Karpas-422 (cell line): ENCODE data around the gene NADSYN1. TPM values are rescaled to one million over a fixed set of nuclear protein-coding genes. Genes with fewer than 3 reads are reported as not detected.
"Not testable (repeated sequence)": the region's sequence is repeated elsewhere in the genome, so short reads cannot be mapped to it uniquely, and the experiment has no call there.

Experiments
- DNase-seq: peaks from one replicate; pipeline ENCODE4 v3.0.0-alpha.2; 2015
- H2AFZ ChIP-seq: fragments of 200-600 bp; sonication (generic); 2 replicates; pipeline ENCODE4 v1.6.1; 2014; ENCODE audit warnings: antibody characterized with exemption, low read length, mixed read lengths
- H3K27ac ChIP-seq: fragments of 200-600 bp; sonication (generic); 2 replicates; pipeline ENCODE4 v1.5.1; 2014; ENCODE audit warnings: mild to moderate bottlenecking, low read length, moderate library complexity
- H3K27me3 ChIP-seq: fragments of 200-600 bp; sonication (generic); 2 replicates; pipeline ENCODE4 v1.6.1; 2014; ENCODE audit warnings: low read length, mixed read lengths
- H3K36me3 ChIP-seq: fragments of 200-600 bp; sonication (generic); 2 replicates; pipeline ENCODE4 v1.6.1; 2014; ENCODE audit warnings: low read length, mixed read lengths; ENCODE audit not compliant: insufficient read depth
- H3K4me1 ChIP-seq: fragments of 200-600 bp; sonication (generic); 2 replicates; pipeline ENCODE4 v1.6.1; 2014; ENCODE audit warnings: mild to moderate bottlenecking, low read length, mixed read lengths
- H3K4me2 ChIP-seq: fragments of 200-600 bp; sonication (generic); 2 replicates; pipeline ENCODE4 v1.6.1; 2014; ENCODE audit warnings: low read length, low read depth, mild to moderate bottlenecking; ENCODE audit not compliant: poor library complexity, severe bottlenecking
- H3K4me3 ChIP-seq: fragments of 200-600 bp; sonication (generic); 2 replicates; pipeline ENCODE4 v1.5.1; 2014; ENCODE audit warnings: mild to moderate bottlenecking, antibody characterized with exemption, low read length, mixed read lengths
- H3K79me2 ChIP-seq: fragments of 200-600 bp; sonication (generic); 2 replicates; pipeline ENCODE4 v1.6.1; 2014; ENCODE audit warnings: mild to moderate bottlenecking, low read length, mixed read lengths
- H3K9ac ChIP-seq: fragments of 200-600 bp; sonication (generic); 2 replicates; pipeline ENCODE4 v1.6.0; 2014; ENCODE audit warnings: low read length
- H3K9me2 ChIP-seq: fragments of 200-600 bp; sonication (generic), shearing (Covaris generic); replicated peaks from 2 replicates; pipeline ENCODE4 v1.6.0; 2014; ENCODE audit warnings: mild to moderate bottlenecking, low read length, moderate library complexity; ENCODE audit not compliant: insufficient read depth
- H3K9me3 ChIP-seq: fragments of 300-700, 200-600 bp; sonication (generic); 2 replicates; pipeline ENCODE4 v1.6.1; 2014; ENCODE audit warnings: low read length, mixed read lengths
- H4K20me1 ChIP-seq: fragments of 200-600 bp; sonication (generic); 2 replicates; pipeline ENCODE4 v1.6.1; 2014; ENCODE audit warnings: mild to moderate bottlenecking, antibody characterized with exemption, low read length, low read depth; ENCODE audit not compliant: insufficient read depth
- total RNA-seq: library from RNA; depleted of rRNA; stranded (reverse); fragments of >200 nt; shearing (Covaris generic); gene quantifications from 2 replicates; pipeline ENCODE4 v1.2.3, GENCODE V29; 2014; ENCODE audit warnings: low replicate concordance

The NADSYN1 gene
- total RNA-seq, 1 experiment from 2014 or later = 86.0 TPM

DNA sequence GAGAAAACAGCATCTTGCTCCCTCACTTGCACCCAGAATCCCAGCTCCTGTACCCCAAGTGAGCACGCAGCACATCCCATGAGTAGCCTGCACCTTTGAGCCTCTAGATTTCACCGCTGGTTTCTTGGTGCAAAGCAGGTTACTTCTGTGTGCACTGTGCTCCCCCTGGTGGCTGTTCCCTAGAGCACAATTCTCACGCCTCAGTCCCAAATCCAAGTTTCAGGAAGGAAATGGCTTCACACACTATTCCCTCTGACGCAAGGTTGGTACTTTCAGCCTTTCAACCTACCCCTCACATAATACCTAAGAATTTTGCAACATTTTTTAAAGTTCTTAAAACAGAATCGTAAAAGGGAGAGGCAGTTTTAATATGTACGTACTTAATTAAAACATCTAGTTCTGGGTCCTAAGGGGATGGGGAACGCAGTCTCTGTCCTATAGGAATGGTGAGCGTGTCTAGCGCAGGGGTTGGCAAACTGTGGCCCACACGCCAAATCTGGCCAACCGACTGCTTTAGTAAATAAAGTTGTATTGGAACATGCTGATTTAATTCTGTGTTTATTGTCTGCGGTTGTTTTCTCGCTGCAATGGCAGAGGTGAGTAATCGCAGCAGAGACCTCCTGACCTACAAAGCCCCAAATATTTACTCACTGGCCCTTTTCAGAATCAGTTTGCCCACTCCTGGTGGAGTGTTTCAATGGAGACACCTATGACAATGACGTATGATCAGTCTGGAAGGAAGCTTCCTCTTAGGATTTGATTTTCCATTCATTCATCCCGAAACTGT lies 32.4 kb upstream of the NADSYN1 start:
- peak; percentile 77 for DNase-seq
- Histone ChIP-seq H3K79me2 (no peaks in the 10 kb centered on the region), H3K9me3 (no peaks in the 10 kb centered on the region), H3K4me2 (no peak overlapping the region), H3K27me3 (peaks cover 5% of the 10 kb centered on the region; the same call in 1 of the 2 replicates), H3K9ac (no peak overlapping the region), H4K20me1 (no peaks in the 10 kb centered on the region), H3K36me3 (no peaks in the 10 kb centered on the region), H3K4me3 (no peak overlapping the region), H3K27ac (no peak overlapping the region), H2AFZ (no peak overlapping the region), H3K4me1 (no peaks in the 10 kb centered on the region), H3K9me2 (no peaks in the 10 kb centered on the region)

- Histone ChIP-seq H4K20me1 (no peaks in the 10 kb centered on the region), H3K9me2 (no peaks in the 10 kb centered on the region), H3K79me2 (no peaks in the 10 kb centered on the region), H3K27ac (no peak overlapping the region), H3K9ac (no peak overlapping the region), H3K4me3 (no peak overlapping the region), H3K36me3 (no peaks in the 10 kb centered on the region), H3K27me3 (peaks cover 5% of the 10 kb centered on the region; the same call in 1 of the 2 replicates), H2AFZ (no peak overlapping the region), H3K4me2 (no peak overlapping the region), H3K9me3 (no peaks in the 10 kb centered on the region), H3K4me1 (peaks cover 5% of the 10 kb centered on the region)
- no peak for DNase-seq
These were observed 31.5 kb upstream of the NADSYN1 start for GRCh38 chr11:71421392-71421950.

- not testable (repeated sequence) for DNase-seq, H3K9ac ChIP-seq, H3K9me3 ChIP-seq, H3K9me2 ChIP-seq, H3K4me2 ChIP-seq, H3K4me1 ChIP-seq, H3K27ac ChIP-seq, H3K27me3 ChIP-seq, H3K79me2 ChIP-seq, H2AFZ ChIP-seq, H3K4me3 ChIP-seq, H4K20me1 ChIP-seq, H3K36me3 ChIP-seq
These were observed 30.7 kb upstream of the NADSYN1 start for GRCh38 chr11:71422318-71422717.

GRCh38 chr11:71423181-71423790 lies 29.7 kb upstream of the NADSYN1 start:
- Histone ChIP-seq H3K4me3 (no peak overlapping the region), H4K20me1 (no peaks in the 10 kb centered on the region), H3K27me3 (peaks cover 9% of the 10 kb centered on the region; the same call in 1 of the 2 replicates), H3K9me3 (no peaks in the 10 kb centered on the region), H3K9me2 (no peaks in the 10 kb centered on the region), H3K79me2 (no peaks in the 10 kb centered on the region), H3K36me3 (no peaks in the 10 kb centered on the region), H3K9ac (no peak overlapping the region), H3K4me1 (peaks cover 7% of the 10 kb centered on the region), H3K27ac (no peak overlapping the region), H3K4me2 (no peak overlapping the region), H2AFZ (no peak overlapping the region)
- DNase-seq = no peak

- H3K36me3 ChIP-seq = no peaks in the 10 kb centered on the region
- no peak for DNase-seq
- H3K27me3 ChIP-seq = peaks cover 7% of the 10 kb centered on the region; the same call in 1 of the 2 replicates
- H4K20me1 ChIP-seq = no peaks in the 10 kb centered on the region
- H3K4me1 ChIP-seq = peaks cover 7% of the 10 kb centered on the region
- no peaks in the 10 kb centered on the region for H3K79me2 ChIP-seq
- no peak overlapping the region for H3K9ac ChIP-seq
- no peaks in the 10 kb centered on the region for H3K9me3 ChIP-seq
- no peak overlapping the region for H3K4me2 ChIP-seq
- no peak overlapping the region for H3K4me3 ChIP-seq
- H3K27ac ChIP-seq = no peak overlapping the region
- no peak overlapping the region for H2AFZ ChIP-seq
- H3K9me2 ChIP-seq = no peaks in the 10 kb centered on the region
These were observed 27.6 kb upstream of the NADSYN1 start for GRCh38 chr11:71425409-71425808.

GRCh38 chr11:71425860-71426259 lies 27.1 kb upstream of the NADSYN1 start:
- Histone ChIP-seq H3K9me3 (no peaks in the 10 kb centered on the region), H3K4me3 (no peak overlapping the region), H3K79me2 (no peaks in the 10 kb centered on the region), H3K4me1 (peaks cover 7% of the 10 kb centered on the region), H3K9ac (no peak overlapping the region), H3K27ac (no peak overlapping the region), H3K36me3 (no peaks in the 10 kb centered on the region), H3K27me3 (peaks cover 7% of the 10 kb centered on the region; the same call in 1 of the 2 replicates), H4K20me1 (no peaks in the 10 kb centered on the region), H3K9me2 (no peaks in the 10 kb centered on the region), H2AFZ (no peak overlapping the region), H3K4me2 (no peak overlapping the region)
- DNase-seq = no peak

- no peaks in the 10 kb centered on the region for H3K36me3 ChIP-seq
- H3K4me2 ChIP-seq = no peak overlapping the region
- H3K9me3 ChIP-seq = no peaks in the 10 kb centered on the region
- no peak for DNase-seq
- H3K4me3 ChIP-seq = no peak overlapping the region
- no peak overlapping the region for H3K27ac ChIP-seq
- H3K79me2 ChIP-seq = no peaks in the 10 kb centered on the region
- no peak overlapping the region for H3K9ac ChIP-seq
- peaks cover 7% of the 10 kb centered on the region; the same call in 1 of the 2 replicates for H3K27me3 ChIP-seq
- H3K4me1 ChIP-seq = peaks cover 7% of the 10 kb centered on the region
- no peaks in the 10 kb centered on the region for H3K9me2 ChIP-seq
- H4K20me1 ChIP-seq = no peaks in the 10 kb centered on the region
- no peak overlapping the region for H2AFZ ChIP-seq
These were observed 26.6 kb upstream of the NADSYN1 start for GRCh38 chr11:71426413-71426812.

GRCh38 chr11:71428861-71429435 lies 24.1 kb upstream of the NADSYN1 start:
- H2AFZ ChIP-seq = no peak overlapping the region
- no peak overlapping the region for H3K9ac ChIP-seq
- no peak overlapping the region for H3K4me2 ChIP-seq
- H4K20me1 ChIP-seq = peaks cover 7% of the 10 kb centered on the region; the same call in 1 of the 2 replicates
- H3K27me3 ChIP-seq = 0 out of 2 replicates have a peak, but pooled peaks cover 4% of the 10 kb centered on the region
- no peaks in the 10 kb centered on the region for H3K79me2 ChIP-seq
- no peak for DNase-seq
- no peak overlapping the region for H3K4me3 ChIP-seq
- H3K4me1 ChIP-seq = peaks cover 7% of the 10 kb centered on the region
- no peaks in the 10 kb centered on the region for H3K9me2 ChIP-seq
- H3K36me3 ChIP-seq = no peaks in the 10 kb centered on the region
- no peaks in the 10 kb centered on the region for H3K9me3 ChIP-seq
- no peak overlapping the region for H3K27ac ChIP-seq
